ENCODE results near the gene CA9.

Gene CA9

DNA sequence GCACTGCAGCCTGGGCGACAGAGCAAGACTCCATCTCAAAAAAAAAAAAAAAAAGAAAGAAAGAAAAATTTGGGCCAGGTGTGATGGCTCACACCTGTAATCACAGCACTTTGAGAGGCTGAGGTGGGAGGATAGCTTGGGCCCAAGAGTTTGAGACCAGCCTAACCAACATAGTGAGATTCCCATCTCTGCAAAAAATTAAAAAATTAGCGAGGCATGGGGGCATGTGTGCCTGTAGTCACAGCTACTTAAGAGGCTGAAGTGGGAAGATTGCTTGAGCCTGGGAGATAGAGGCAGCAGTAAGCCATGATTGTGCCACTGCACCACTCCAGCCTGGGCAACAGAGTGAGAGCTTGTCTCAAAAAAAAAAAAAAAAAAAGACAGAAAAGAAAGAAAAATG, 20.1 kb upstream of the CA9 start:
- TF ChIP-seq L3MBTL2 (conservative IDR thresholded peaks at IDR 0.05), result no peak
- TF ChIP-seq LEF1 (IDR thresholded peaks at IDR 0.05; ENCODE audit: borderline replicate concordance), result no peak
- no peak for TF ChIP-seq NFRKB (IDR thresholded peaks at IDR 0.05)
- TF ChIP-seq BHLHE40 (IDR thresholded peaks at IDR 0.05; ENCODE audit: borderline replicate concordance), result no peak
- TF ChIP-seq FOXK2 (IDR thresholded peaks at IDR 0.05), result no peak
- no peak for TF ChIP-seq ARNT (IDR thresholded peaks at IDR 0.05)
- TF ChIP-seq ELF4 (IDR thresholded peaks at IDR 0.05), result no peak
- no peak for TF ChIP-seq SP1 (IDR thresholded peaks at IDR 0.05)
- no peak for TF ChIP-seq FOXM1 (IDR thresholded peaks at IDR 0.05; ENCODE audit: borderline replicate concordance)
- no peak for TF ChIP-seq FOXA1 (IDR thresholded peaks at IDR 0.05)
- no peak for DNase-seq (ENCODE audit: extremely low spot score)
- ChIA-PET POLR2A (no interaction called here), CTCF (interaction anchor here (0.6 kb wide), 1 partner anchor 48 kb away, joined by 3 read pairs; no protein-coding TSS in a partner anchor)

DNA sequence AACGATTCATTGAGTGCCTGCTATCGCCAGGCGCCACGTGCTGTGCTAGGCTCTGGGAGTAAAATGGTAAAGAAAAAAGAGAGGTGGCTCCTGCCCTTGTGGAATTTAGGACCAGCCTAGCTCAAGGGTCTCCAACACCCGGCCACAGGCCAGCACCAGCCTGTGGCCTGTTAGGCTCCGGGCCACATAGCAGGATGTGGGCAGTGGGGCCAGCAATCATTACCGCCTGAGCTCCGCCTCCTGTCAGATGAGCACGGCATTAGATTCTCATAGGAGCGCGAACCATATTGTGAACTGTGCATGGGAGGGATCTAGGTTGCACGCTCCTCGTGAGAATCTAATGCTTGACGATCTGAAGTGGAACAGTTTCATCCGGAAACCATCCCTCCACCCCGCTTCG, 17.4 kb upstream of the CA9 start:
- ChIA-PET POLR2A (interaction anchor here (0.7 to 5.2 kb wide), 3 partner anchors 8 to 88 kb away, joined by 3 to 35 read pairs (median 5); partner anchors contain the start of gene ARHGEF39), CTCF (interaction anchor here (0.9 to 3.4 kb wide), 3 partner anchors 10 to 76 kb away, joined by 3 to 16 read pairs (median 3); partner anchors contain the start of gene CREB3)
- TF ChIP-seq FOXA1 (IDR thresholded peaks at IDR 0.05) (no peak), SP1 (IDR thresholded peaks at IDR 0.05) (no peak)
- no peak for DNase-seq (ENCODE audit: extremely low spot score)

GRCh38 chr9:35656831-35657545, 16.7 kb upstream of the CA9 start:
- CTCF ChIA-PET, result interaction anchor here (1.0 to 3.4 kb wide), 2 partner anchors 10 to 76 kb away, joined by 3 to 16 read pairs; partner anchors contain the start of gene CREB3
- no peak for TF ChIP-seq SUZ12 (IDR thresholded peaks at IDR 0.05)
- no peak for TF ChIP-seq CTBP1 (IDR thresholded peaks at IDR 0.05; ENCODE audit: borderline replicate concordance)
- TF ChIP-seq LEF1 (IDR thresholded peaks at IDR 0.05; ENCODE audit: borderline replicate concordance), result no peak
- no peak for TF ChIP-seq BHLHE40 (IDR thresholded peaks at IDR 0.05; ENCODE audit: borderline replicate concordance)
- TF ChIP-seq FOXA1 (IDR thresholded peaks at IDR 0.05), result no peak
- TF ChIP-seq ZNF384 (IDR thresholded peaks at IDR 0.05), result no peak
- no peak for TF ChIP-seq SP1 (IDR thresholded peaks at IDR 0.05)
- TF ChIP-seq L3MBTL2 (conservative IDR thresholded peaks at IDR 0.05), result no peak; the same call in 1 of the 2 replicates
- no peak for TF ChIP-seq HDGF (IDR thresholded peaks at IDR 0.05; ENCODE audit: borderline replicate concordance)
- TF ChIP-seq, protein P1, sequence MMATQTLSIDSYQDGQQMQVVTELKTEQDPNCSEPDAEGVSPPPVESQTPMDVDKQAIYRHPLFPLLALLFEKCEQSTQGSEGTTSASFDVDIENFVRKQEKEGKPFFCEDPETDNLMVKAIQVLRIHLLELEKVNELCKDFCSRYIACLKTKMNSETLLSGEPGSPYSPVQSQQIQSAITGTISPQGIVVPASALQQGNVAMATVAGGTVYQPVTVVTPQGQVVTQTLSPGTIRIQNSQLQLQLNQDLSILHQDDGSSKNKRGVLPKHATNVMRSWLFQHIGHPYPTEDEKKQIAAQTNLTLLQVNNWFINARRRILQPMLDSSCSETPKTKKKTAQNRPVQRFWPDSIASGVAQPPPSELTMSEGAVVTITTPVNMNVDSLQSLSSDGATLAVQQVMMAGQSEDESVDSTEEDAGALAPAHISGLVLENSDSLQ (IDR thresholded peaks at IDR 0.05), result no peak
- no peak for TF ChIP-seq TARDBP (IDR thresholded peaks at IDR 0.05)
- no peak for TF ChIP-seq FOXK2 (IDR thresholded peaks at IDR 0.05)
- no peak for TF ChIP-seq ELF4 (IDR thresholded peaks at IDR 0.05)
- no peak for DNase-seq (ENCODE audit: extremely low spot score)
- POLR2A ChIA-PET, result interaction anchor here (1.0 to 5.2 kb wide), 6 partner anchors 10 to 75 kb away, joined by 3 to 35 read pairs (median 7); partner anchors contain the start of genes CREB3 and TLN1

DNA sequence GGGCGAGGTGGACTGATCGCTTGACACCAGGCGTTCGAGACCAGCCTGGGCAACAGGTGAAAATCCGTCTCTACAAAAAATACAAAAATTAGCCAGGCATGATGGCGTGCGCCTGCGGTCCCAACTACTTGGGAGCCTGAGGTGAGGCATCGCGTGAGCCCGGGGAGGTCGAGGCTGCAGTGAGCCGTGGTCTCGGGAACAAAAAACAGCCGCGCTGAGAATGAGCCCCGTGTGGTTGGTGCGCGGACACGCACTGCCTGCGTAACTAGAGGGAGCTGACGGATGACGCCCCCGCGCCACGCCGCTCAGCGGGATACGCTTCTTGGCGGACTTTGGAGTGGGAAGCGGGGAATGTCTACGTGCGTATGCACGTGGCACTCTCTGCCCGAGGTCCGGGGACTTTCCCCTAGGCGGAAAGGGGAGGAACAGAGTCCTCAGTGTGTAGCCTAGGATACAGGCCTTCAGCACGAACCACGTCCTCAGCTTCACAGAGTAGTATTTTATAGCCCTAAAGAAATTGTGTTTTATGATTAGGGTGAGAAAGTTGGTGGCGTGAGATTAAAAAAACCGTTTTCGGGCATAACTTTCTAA, 16.1 kb upstream of the CA9 start, which contains the start of gene RMRP:
RMRP (minus strand) TSS at position 474 of the 591 bp plus-strand sequence.
- CTCF ChIA-PET, result interaction anchor here (0.7 to 3.4 kb wide), 4 partner anchors 11 to 87 kb away, joined by 3 to 16 read pairs (median 4); partner anchors contain the start of gene CREB3
- TF ChIP-seq, protein P1 (IDR thresholded peaks at IDR 0.05), result peak; percentile 81
- TF ChIP-seq L3MBTL2 (conservative IDR thresholded peaks at IDR 0.05) (peak; percentile 99), SP1 (IDR thresholded peaks at IDR 0.05) (no peak), NFRKB (IDR thresholded peaks at IDR 0.05) (no peak), BHLHE40 (IDR thresholded peaks at IDR 0.05; ENCODE audit: borderline replicate concordance) (no peak), FOXM1 (IDR thresholded peaks at IDR 0.05; ENCODE audit: borderline replicate concordance) (no peak), ARNT (IDR thresholded peaks at IDR 0.05) (peak; percentile 83), LEF1 (IDR thresholded peaks at IDR 0.05; ENCODE audit: borderline replicate concordance) (no peak), CTBP1 (IDR thresholded peaks at IDR 0.05; ENCODE audit: borderline replicate concordance) (peak; percentile 35; the same call in 1 of the 2 replicates), TARDBP (IDR thresholded peaks at IDR 0.05) (0 out of 2 replicates have a peak, but pooled peaks have one; percentile 35)
- POLR2A ChIA-PET, result interaction anchor here (0.6 to 5.2 kb wide), 7 partner anchors 10 to 75 kb away, joined by 3 to 35 read pairs (median 4); partner anchors contain the start of genes CREB3 and TLN1
- peak; percentile 89 for DNase-seq (ENCODE audit: extremely low spot score)

DNA sequence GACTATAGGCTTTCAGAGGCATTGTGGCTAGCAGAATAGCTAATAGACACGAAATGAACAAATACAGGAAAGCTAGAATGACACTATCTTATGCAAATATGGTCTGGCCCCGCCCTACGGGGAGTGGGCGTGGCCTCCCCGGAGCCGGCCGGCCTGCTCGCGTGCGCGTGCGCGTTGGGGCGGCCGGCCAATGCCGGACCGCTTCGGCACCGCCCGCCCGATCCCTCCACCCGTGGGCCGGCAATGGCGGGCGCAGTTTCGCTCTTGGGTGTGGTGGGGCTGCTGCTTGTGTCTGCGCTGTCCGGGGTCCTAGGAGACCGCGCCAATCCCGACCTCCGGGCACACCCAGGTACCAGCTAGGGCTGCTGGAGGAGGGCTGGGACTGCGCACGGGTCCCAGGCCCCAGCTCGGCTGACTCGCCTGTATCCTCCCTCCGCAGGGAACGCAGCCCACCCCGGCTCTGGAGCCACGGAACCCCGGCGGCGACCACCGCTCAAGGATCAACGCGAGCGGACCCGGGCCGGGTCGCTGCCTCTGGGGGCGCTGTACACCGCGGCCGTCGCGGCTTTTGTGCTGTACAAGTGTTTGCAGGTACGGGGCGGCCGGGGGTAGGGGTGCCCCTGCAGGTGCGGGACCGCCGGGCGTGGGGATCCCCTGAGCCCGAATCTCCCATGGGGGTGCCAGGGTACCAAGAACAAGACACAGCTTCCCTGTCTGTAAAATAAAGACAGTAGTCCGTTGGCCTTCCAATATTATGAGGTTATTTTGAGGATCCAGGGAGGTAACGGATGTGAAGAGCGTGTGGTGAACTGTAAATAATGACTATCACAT, 15.4 kb upstream of the CA9 start, which contains the start of gene CCDC107:
CCDC107 (plus strand) TSS at position 156 of the 831 bp plus-strand sequence; CDS start at position 244, 88 bp downstream.
- POLR2A ChIA-PET, result interaction anchor here (0.6 to 5.2 kb wide), 9 partner anchors 11 to 74 kb away, joined by 3 to 35 read pairs (median 4); partner anchors contain the start of genes CREB3 and TLN1

GRCh38 chr9:35658968-35659220, 14.8 kb upstream of the CA9 start:
- ChIA-PET CTCF (interaction anchor here (0.8 to 3.4 kb wide), 3 partner anchors 12 to 37 kb away, joined by 3 to 16 read pairs (median 5); no protein-coding TSS in a partner anchor), POLR2A (interaction anchor here (0.7 to 5.2 kb wide), 5 partner anchors 12 to 73 kb away, joined by 3 to 35 read pairs (median 10); partner anchors contain the start of genes CREB3 and TLN1)
- no peak for DNase-seq (ENCODE audit: extremely low spot score)
- TF ChIP-seq, protein P1 (IDR thresholded peaks at IDR 0.05), result no peak
- no peak for TF ChIP-seq ELF4 (IDR thresholded peaks at IDR 0.05)
- no peak for TF ChIP-seq CTBP1 (IDR thresholded peaks at IDR 0.05; ENCODE audit: borderline replicate concordance)
- TF ChIP-seq BHLHE40 (IDR thresholded peaks at IDR 0.05; ENCODE audit: borderline replicate concordance), result no peak
- no peak for TF ChIP-seq ZNF384 (IDR thresholded peaks at IDR 0.05)
- no peak for TF ChIP-seq TARDBP (IDR thresholded peaks at IDR 0.05)
- no peak for TF ChIP-seq L3MBTL2 (conservative IDR thresholded peaks at IDR 0.05)
- TF ChIP-seq FOXA1 (IDR thresholded peaks at IDR 0.05), result no peak
- no peak for TF ChIP-seq ARNT (IDR thresholded peaks at IDR 0.05)
- TF ChIP-seq LEF1 (IDR thresholded peaks at IDR 0.05; ENCODE audit: borderline replicate concordance), result no peak
- TF ChIP-seq SUZ12 (IDR thresholded peaks at IDR 0.05), result no peak
- TF ChIP-seq SP1 (IDR thresholded peaks at IDR 0.05), result no peak
- no peak for TF ChIP-seq HDGF (IDR thresholded peaks at IDR 0.05; ENCODE audit: borderline replicate concordance)
- no peak for TF ChIP-seq NFRKB (IDR thresholded peaks at IDR 0.05)
- no peak for TF ChIP-seq FOXM1 (IDR thresholded peaks at IDR 0.05; ENCODE audit: borderline replicate concordance)
- no peak for TF ChIP-seq FOXK2 (IDR thresholded peaks at IDR 0.05)

More for the DNA sequence above, 15.4 kb upstream of the CA9 start, which contains the start of gene CCDC107:
- DNase-seq (ENCODE audit: extremely low spot score), result peak; percentile 97
- CTCF ChIA-PET, result interaction anchor here (0.7 to 3.4 kb wide), 4 partner anchors 12 to 87 kb away, joined by 3 to 16 read pairs (median 4); no protein-coding TSS in a partner anchor
- TF ChIP-seq CTBP1 (IDR thresholded peaks at IDR 0.05; ENCODE audit: borderline replicate concordance) (peak; percentile 23; the same call in 1 of the 2 replicates), FOXA1 (IDR thresholded peaks at IDR 0.05) (no peak), ARNT (IDR thresholded peaks at IDR 0.05) (no peak)
